H9 (cell line): ENCODE data around the gene CD4. TPM values are rescaled to one million over a fixed set of nuclear protein-coding genes. Genes with fewer than 3 reads are reported as not detected.
A peak's percentile ranks its signal among the peaks of the same experiment; 100 is the strongest.

Source experiments
- DNase-seq: peaks from one replicate; pipeline ENCODE4 v3.0.0-alpha.2; 2017
- H2AFZ ChIP-seq: one replicate; pipeline ENCODE4 v1.6.1; 2013; ENCODE audit warnings: mild to moderate bottlenecking, low read length, control low read depth, moderate library complexity
- H2AK5ac ChIP-seq: 2 replicates; pipeline ENCODE4 v1.6.1; 2013; ENCODE audit warnings: low read length, control low read depth, mixed read lengths; ENCODE audit not compliant: insufficient read length
- H2BK120ac ChIP-seq: one replicate; pipeline ENCODE4 v1.6.1; 2013; ENCODE audit warnings: low read depth, mild to moderate bottlenecking, low read length, control low read depth, inconsistent platforms; ENCODE audit not compliant: poor library complexity, severe bottlenecking
- H2BK12ac ChIP-seq: 2 replicates; pipeline ENCODE4 v1.6.1; 2013; ENCODE audit warnings: low read length, control low read depth, mixed read lengths, low read depth; ENCODE audit not compliant: insufficient read length
- H2BK15ac ChIP-seq: 2 replicates; pipeline ENCODE4 v1.6.1; 2013; ENCODE audit warnings: low read depth, low read length, control low read depth
- H2BK20ac ChIP-seq: one replicate; pipeline ENCODE4 v1.6.1; 2013; ENCODE audit warnings: low read depth, mild to moderate bottlenecking, low read length, control low read depth, inconsistent platforms; ENCODE audit not compliant: poor library complexity, severe bottlenecking
- H2BK5ac ChIP-seq: 2 replicates; pipeline ENCODE4 v1.6.1; 2013; ENCODE audit warnings: low read length, control low read depth, mixed read lengths; ENCODE audit not compliant: insufficient read length
- H3K14ac ChIP-seq: 2 replicates; pipeline ENCODE4 v1.6.1; 2013; ENCODE audit warnings: low read length, control low read depth; ENCODE audit not compliant: insufficient read depth
- H3K18ac ChIP-seq: 2 replicates; pipeline ENCODE4 v1.6.1; 2013; ENCODE audit warnings: low read depth, mild to moderate bottlenecking, mixed read lengths, low read length, control low read depth; ENCODE audit not compliant: insufficient read length
- H3K23ac ChIP-seq: 2 replicates; pipeline ENCODE4 v1.6.1; 2013; ENCODE audit warnings: low read length, control low read depth, mixed read lengths, low read depth; ENCODE audit not compliant: insufficient read length
- H3K23me2 ChIP-seq: 2 replicates; pipeline ENCODE4 v1.6.1; 2013; ENCODE audit warnings: low read depth, mild to moderate bottlenecking, mixed read lengths, low read length, control low read depth; ENCODE audit not compliant: insufficient read length, poor library complexity, severe bottlenecking
- H3K27ac ChIP-seq: 2 replicates; pipeline ENCODE4 v1.5.1; 2013; ENCODE audit warnings: low read length, control low read depth, mixed read lengths, low read depth; ENCODE audit not compliant: insufficient read length
- H3K27me3 ChIP-seq: 2 replicates; pipeline ENCODE4 v1.6.1; 2013; ENCODE audit warnings: low read length, control low read depth, inconsistent platforms; ENCODE audit not compliant: insufficient read depth
- H3K4ac ChIP-seq: 2 replicates; pipeline ENCODE4 v1.6.1; 2013; ENCODE audit warnings: low read depth, mild to moderate bottlenecking, control low read depth, inconsistent platforms, low read length, moderate library complexity
- H3K4me1 ChIP-seq: 2 replicates; pipeline ENCODE4 v1.6.1; 2013; ENCODE audit warnings: low read length, control low read depth, inconsistent platforms; ENCODE audit not compliant: insufficient read depth
- H3K4me2 ChIP-seq: 2 replicates; pipeline ENCODE4 v1.6.1; 2013; ENCODE audit warnings: low read length, control low read depth, mixed read lengths; ENCODE audit not compliant: insufficient read length, insufficient read depth
- H3K56ac ChIP-seq: 2 replicates; pipeline ENCODE4 v1.6.1; 2013; ENCODE audit warnings: low read depth, mild to moderate bottlenecking, mixed read lengths, low read length, control low read depth; ENCODE audit not compliant: insufficient read length
- H3K79me1 ChIP-seq: 2 replicates; pipeline ENCODE4 v1.6.1; 2013; ENCODE audit warnings: low read depth, mild to moderate bottlenecking, moderate library complexity, low read length, control low read depth, inconsistent platforms; ENCODE audit not compliant: insufficient read depth, poor library complexity, severe bottlenecking
- H3K79me2 ChIP-seq: 2 replicates; pipeline ENCODE4 v1.6.1; 2013; ENCODE audit warnings: low read length, control low read depth, inconsistent platforms; ENCODE audit not compliant: insufficient read depth
- H3K9ac ChIP-seq: 2 replicates; pipeline ENCODE4 v1.6.1; 2013; ENCODE audit warnings: low read length, control low read depth, mixed read lengths; ENCODE audit not compliant: insufficient read length; ENCODE audit errors: extremely low read depth
- H3K9me3 ChIP-seq: one replicate; pipeline ENCODE4 v1.6.1; 2013; ENCODE audit warnings: low read depth, low read length, inconsistent platforms; ENCODE audit not compliant: control insufficient read depth
- H3T11ph ChIP-seq: one replicate; pipeline ENCODE4 v1.6.1; 2013; ENCODE audit warnings: mild to moderate bottlenecking, low read length, control low read depth, inconsistent platforms
- H4K20me1 ChIP-seq: one replicate; pipeline ENCODE4 v1.6.1; 2013; ENCODE audit not compliant: control insufficient read depth, insufficient read length, insufficient read depth
- H4K5ac ChIP-seq: 2 replicates; pipeline ENCODE4 v1.6.1; 2013; ENCODE audit warnings: low read depth, mild to moderate bottlenecking, mixed read lengths, low read length, control low read depth; ENCODE audit not compliant: insufficient read length
- H4K8ac ChIP-seq: replicated peaks from 2 replicates; pipeline ENCODE4 v1.6.1; 2013; ENCODE audit warnings: low read length, control low read depth, mixed read lengths, low read depth; ENCODE audit not compliant: insufficient read length
- H4K91ac ChIP-seq: 2 replicates; pipeline ENCODE4 v1.6.1; 2013; ENCODE audit warnings: low read depth, mild to moderate bottlenecking, moderate library complexity, mixed read lengths, low read length, control low read depth; ENCODE audit not compliant: insufficient read length
- H3K27ac Mint-ChIP-seq, 3 experiments: 2 replicates in 2 of 3; 3 replicates in 1 of 3; pipeline ENCODE4 v1.8.0; 2020 to 2021; ENCODE audit warnings: mixed read lengths in 3 of 3, mild to moderate bottlenecking in 1 of 3, moderate library complexity in 1 of 3
- H3K27me3 Mint-ChIP-seq: 2 replicates; pipeline ENCODE4 v1.8.0; 2021; ENCODE audit warnings: low read depth, mild to moderate bottlenecking, moderate library complexity, mixed read lengths
- H3K36me3 Mint-ChIP-seq, 3 experiments: 2 replicates in 2 of 3; 3 replicates in 1 of 3; pipeline ENCODE4 v1.8.0; 2020 to 2021; ENCODE audit warnings: low read depth in 3 of 3, mixed read lengths in 3 of 3; ENCODE audit not compliant: insufficient read depth in 1 of 3
- H3K4me1 Mint-ChIP-seq, 2 experiments: 2 replicates each; pipeline ENCODE4 v1.8.0; 2020; ENCODE audit warnings: mixed read lengths in 2 of 2
- H3K4me3 Mint-ChIP-seq, 2 experiments: 2 replicates in 1 of 2; 3 replicates in 1 of 2; pipeline ENCODE4 v1.8.0; 2020 to 2021; ENCODE audit warnings: mild to moderate bottlenecking in 2 of 2, mixed read lengths in 2 of 2, moderate library complexity in 1 of 2
- H3K9me3 Mint-ChIP-seq, 2 experiments: 2 replicates in 1 of 2; 3 replicates in 1 of 2; pipeline ENCODE4 v1.8.0; 2020; ENCODE audit warnings: mild to moderate bottlenecking in 2 of 2, mixed read lengths in 2 of 2, moderate library complexity in 1 of 2
- WGBS: extraction: QIAGEN DNeasy Blood & Tissue Kit; methylation state at CpG from one replicate; pipeline ENCODE4 v1.1.7; 2013; ENCODE audit warnings: missing lambda C conversion rate, low lambda C conversion rate, mixed read lengths; ENCODE audit not compliant: insufficient read length; ENCODE audit errors: extremely low coverage; 5-methylcytosine and 5-hydroxymethylcytosine counted together
- total RNA-seq: library from RNA; stranded (reverse); gene quantifications from 2 replicates; pipeline ENCODE4 v1.2.1, GENCODE V29; 2021
- TF ChIP-seq, protein P1 (sequence below): fragments of 200-600 bp; sonication (generic); conservative IDR thresholded peaks from 3 replicates; pipeline ENCODE4 v1.8.0; 2021; ENCODE audit warnings: antibody characterized with exemption, mild to moderate bottlenecking

Gene CD4
- total RNA-seq, 1 experiment from 2014 or later = 1.1 TPM

GRCh38 chr12:6768990-6769389 is 20.3 kb upstream of the CD4 start:
- Histone ChIP-seq H3K23ac (no peak overlapping the region), H2AK5ac (no peak overlapping the region), H3K56ac (no peak overlapping the region), H2BK15ac (no peak overlapping the region), H3K27ac (no peak overlapping the region), H3K14ac (no peak overlapping the region), H3K18ac (no peak overlapping the region), H3K4ac (no peak overlapping the region), H3K4me1 (peaks cover 10% of the 10 kb centered on the region), H3K79me2 (peaks cover 11% of the 10 kb centered on the region; the same call in 1 of the 2 replicates), H3K27me3 (peaks cover 1% of the 10 kb centered on the region; the same call in 1 of the 2 replicates), H3K79me1 (no peaks in the 10 kb centered on the region), H4K5ac (no peak overlapping the region), H2AFZ (no peak overlapping the region), H3T11ph (no peak overlapping the region), H2BK12ac (no peak overlapping the region), H4K91ac (no peak overlapping the region), H3K4me2 (peak overlapping the region; percentile 87), H4K20me1 (no peaks in the 10 kb centered on the region), H3K9ac (no peak overlapping the region), H3K23me2 (peaks cover 35% of the 10 kb centered on the region), H2BK20ac (no peak overlapping the region), H2BK5ac (no peak overlapping the region), H4K8ac (no peak overlapping the region), H2BK120ac (no peak overlapping the region), H3K9me3 (no peaks in the 10 kb centered on the region)
- Mint-ChIP-seq H3K4me1 (peaks cover 45 to 71% of the 10 kb centered on the region in 2 experiments), H3K9me3 (no peaks in the 10 kb centered on the region), H3K27me3 (peaks cover 15% of the 10 kb centered on the region), H3K4me3 (peak overlapping the region; percentile 82 to 92), H3K27ac (peak overlapping the region; percentile 70 to 98 (median 95)), H3K36me3 (peaks cover 23 to 32% (median 28%) of the 10 kb centered on the region in 3 experiments; a peak in 6 of 7 replicates)
- WGBS = no CpG with 5 or more reads among the region's 6 CpGs
- DNase-seq = peak; percentile 91
- TF ChIP-seq, protein P1, sequence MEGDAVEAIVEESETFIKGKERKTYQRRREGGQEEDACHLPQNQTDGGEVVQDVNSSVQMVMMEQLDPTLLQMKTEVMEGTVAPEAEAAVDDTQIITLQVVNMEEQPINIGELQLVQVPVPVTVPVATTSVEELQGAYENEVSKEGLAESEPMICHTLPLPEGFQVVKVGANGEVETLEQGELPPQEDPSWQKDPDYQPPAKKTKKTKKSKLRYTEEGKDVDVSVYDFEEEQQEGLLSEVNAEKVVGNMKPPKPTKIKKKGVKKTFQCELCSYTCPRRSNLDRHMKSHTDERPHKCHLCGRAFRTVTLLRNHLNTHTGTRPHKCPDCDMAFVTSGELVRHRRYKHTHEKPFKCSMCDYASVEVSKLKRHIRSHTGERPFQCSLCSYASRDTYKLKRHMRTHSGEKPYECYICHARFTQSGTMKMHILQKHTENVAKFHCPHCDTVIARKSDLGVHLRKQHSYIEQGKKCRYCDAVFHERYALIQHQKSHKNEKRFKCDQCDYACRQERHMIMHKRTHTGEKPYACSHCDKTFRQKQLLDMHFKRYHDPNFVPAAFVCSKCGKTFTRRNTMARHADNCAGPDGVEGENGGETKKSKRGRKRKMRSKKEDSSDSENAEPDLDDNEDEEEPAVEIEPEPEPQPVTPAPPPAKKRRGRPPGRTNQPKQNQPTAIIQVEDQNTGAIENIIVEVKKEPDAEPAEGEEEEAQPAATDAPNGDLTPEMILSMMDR = no peak
